Panc1 (cell line): ENCODE results near the gene SLC44A1.

Source experiments
- TCF7L2 ChIP-seq: IDR thresholded peaks from 2 replicates; pipeline ENCODE4 v1.6.1; 2011; ENCODE audit warnings: mild to moderate bottlenecking, low read depth, low read length, inconsistent platforms
- TF ChIP-seq, protein P1 (sequence below), 2 experiments: IDR thresholded peaks; 2 replicates each; pipeline ENCODE4 v1.6.1; 2011 to 2012; ENCODE audit warnings: low read depth in 2 of 2, control low read depth in 1 of 2, low read length in 1 of 2, mild to moderate bottlenecking in 1 of 2, moderate library complexity in 1 of 2; ENCODE audit not compliant: insufficient read depth in 1 of 2
- TF ChIP-seq, protein P2 (sequence below): fragments of 450-650 bp; IDR thresholded peaks from 2 replicates; pipeline ENCODE4 v1.5.1; 2017; ENCODE audit warnings: mild to moderate bottlenecking

DNA sequence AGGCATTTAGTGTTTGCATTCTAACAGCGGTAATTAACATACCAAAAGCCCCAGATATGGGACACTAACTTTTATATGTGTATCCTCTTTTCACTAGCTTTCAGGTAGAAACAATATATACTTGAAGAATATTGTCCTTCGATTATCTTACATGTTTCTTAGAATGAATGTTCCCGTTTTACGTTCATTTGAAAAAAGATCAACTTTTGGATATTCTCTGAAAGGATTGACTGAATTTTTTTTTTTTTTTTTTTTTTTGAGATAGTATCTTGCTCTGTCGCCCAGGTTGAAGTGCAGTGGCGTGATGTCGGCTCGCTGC, 171.2 kb downstream of the SLC44A1 start:
- TF ChIP-seq, protein P1, sequence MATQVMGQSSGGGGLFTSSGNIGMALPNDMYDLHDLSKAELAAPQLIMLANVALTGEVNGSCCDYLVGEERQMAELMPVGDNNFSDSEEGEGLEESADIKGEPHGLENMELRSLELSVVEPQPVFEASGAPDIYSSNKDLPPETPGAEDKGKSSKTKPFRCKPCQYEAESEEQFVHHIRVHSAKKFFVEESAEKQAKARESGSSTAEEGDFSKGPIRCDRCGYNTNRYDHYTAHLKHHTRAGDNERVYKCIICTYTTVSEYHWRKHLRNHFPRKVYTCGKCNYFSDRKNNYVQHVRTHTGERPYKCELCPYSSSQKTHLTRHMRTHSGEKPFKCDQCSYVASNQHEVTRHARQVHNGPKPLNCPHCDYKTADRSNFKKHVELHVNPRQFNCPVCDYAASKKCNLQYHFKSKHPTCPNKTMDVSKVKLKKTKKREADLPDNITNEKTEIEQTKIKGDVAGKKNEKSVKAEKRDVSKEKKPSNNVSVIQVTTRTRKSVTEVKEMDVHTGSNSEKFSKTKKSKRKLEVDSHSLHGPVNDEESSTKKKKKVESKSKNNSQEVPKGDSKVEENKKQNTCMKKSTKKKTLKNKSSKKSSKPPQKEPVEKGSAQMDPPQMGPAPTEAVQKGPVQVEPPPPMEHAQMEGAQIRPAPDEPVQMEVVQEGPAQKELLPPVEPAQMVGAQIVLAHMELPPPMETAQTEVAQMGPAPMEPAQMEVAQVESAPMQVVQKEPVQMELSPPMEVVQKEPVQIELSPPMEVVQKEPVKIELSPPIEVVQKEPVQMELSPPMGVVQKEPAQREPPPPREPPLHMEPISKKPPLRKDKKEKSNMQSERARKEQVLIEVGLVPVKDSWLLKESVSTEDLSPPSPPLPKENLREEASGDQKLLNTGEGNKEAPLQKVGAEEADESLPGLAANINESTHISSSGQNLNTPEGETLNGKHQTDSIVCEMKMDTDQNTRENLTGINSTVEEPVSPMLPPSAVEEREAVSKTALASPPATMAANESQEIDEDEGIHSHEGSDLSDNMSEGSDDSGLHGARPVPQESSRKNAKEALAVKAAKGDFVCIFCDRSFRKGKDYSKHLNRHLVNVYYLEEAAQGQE (IDR thresholded peaks at IDR 0.05; ENCODE audit: insufficient read depth in 1 of 2, low read depth in 2 of 2, low read length in 1 of 2) = no peak
- TF ChIP-seq TCF7L2 = no peak
- TF ChIP-seq, protein P2, sequence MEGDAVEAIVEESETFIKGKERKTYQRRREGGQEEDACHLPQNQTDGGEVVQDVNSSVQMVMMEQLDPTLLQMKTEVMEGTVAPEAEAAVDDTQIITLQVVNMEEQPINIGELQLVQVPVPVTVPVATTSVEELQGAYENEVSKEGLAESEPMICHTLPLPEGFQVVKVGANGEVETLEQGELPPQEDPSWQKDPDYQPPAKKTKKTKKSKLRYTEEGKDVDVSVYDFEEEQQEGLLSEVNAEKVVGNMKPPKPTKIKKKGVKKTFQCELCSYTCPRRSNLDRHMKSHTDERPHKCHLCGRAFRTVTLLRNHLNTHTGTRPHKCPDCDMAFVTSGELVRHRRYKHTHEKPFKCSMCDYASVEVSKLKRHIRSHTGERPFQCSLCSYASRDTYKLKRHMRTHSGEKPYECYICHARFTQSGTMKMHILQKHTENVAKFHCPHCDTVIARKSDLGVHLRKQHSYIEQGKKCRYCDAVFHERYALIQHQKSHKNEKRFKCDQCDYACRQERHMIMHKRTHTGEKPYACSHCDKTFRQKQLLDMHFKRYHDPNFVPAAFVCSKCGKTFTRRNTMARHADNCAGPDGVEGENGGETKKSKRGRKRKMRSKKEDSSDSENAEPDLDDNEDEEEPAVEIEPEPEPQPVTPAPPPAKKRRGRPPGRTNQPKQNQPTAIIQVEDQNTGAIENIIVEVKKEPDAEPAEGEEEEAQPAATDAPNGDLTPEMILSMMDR = peak; percentile 58; the same call in 1 of the 2 replicates
